Ovary (tissue), 9 donors: ENCODE data around the gene SNX5. TPM values are rescaled to one million over a fixed set of nuclear protein-coding genes. Genes with fewer than 3 reads are reported as not detected.
A peak's percentile ranks its signal among the peaks of the same experiment; 100 is the strongest.
"Not testable (repeated sequence)": the region's sequence is repeated elsewhere in the genome, so short reads cannot be mapped to it uniquely, and the experiment has no call there.

Experiments
- DNase-seq, 5 donors: peaks; one replicate each; pipeline ENCODE4 v3.0.0-alpha.2; 2019 to 2020
- H3K27ac ChIP-seq, 2 donors: fragments of 200-600 bp; one replicate each; pipeline versions ENCODE4 v1.5.1 to v1.8.0; 2019 to 2022
- H3K27me3 ChIP-seq: fragments of 200-600 bp; one replicate; pipeline ENCODE4 v1.8.0; 2022
- H3K36me3 ChIP-seq: fragments of 200-600 bp; sonication (generic); one replicate; pipeline ENCODE4 v1.5.1; 2019
- H3K4me1 ChIP-seq: one replicate; pipeline ENCODE4 v1.8.1; 2013; ENCODE audit warnings: mild to moderate bottlenecking, moderate library complexity; ENCODE audit not compliant: insufficient read depth
- H3K4me3 ChIP-seq: fragments of 200-600 bp; sonication (generic); one replicate; pipeline ENCODE4 v1.5.1; 2017
- H3K9me3 ChIP-seq, 2 donors: fragments of 200-600 bp in 1 of 2; sonication (generic) in 1 of 2; one replicate each; pipeline versions ENCODE4 v1.5.1 to v1.8.1; 2013 to 2019; ENCODE audit warnings: mild to moderate bottlenecking in 1 of 2, moderate library complexity in 1 of 2
- CTCF ChIP-seq, 3 donors: fragments of 450-650 bp in 2 of 3; fragments of 200-600 bp in 1 of 3; IDR thresholded peaks; one replicate each; pipeline versions ENCODE4 v1.5.1 to v1.8.0; 2016 to 2022; ENCODE audit warnings: antibody characterized with exemption in 3 of 3, mild to moderate bottlenecking in 1 of 3
- EP300 ChIP-seq: sonication (generic); formaldehyde crosslinking; IDR thresholded peaks from one replicate; pipeline ENCODE4 v1.6.1; 2017; ENCODE audit warnings: antibody characterized with exemption
- POLR2A ChIP-seq: fragments of 450-650 bp; IDR thresholded peaks from one replicate; pipeline ENCODE4 v1.6.1; 2017; ENCODE audit warnings: antibody characterized with exemption, mild to moderate bottlenecking, moderate library complexity
- WGBS, 3 donors: extraction: QIAGEN DNeasy Blood & Tissue Kit in 1 of 3; methylation state at CpG; one replicate each; pipeline versions ENCODE4 v1.1.5 to v1.1.7; 2013 to 2017; 5-methylcytosine and 5-hydroxymethylcytosine counted together
- intact Hi-C, 4 donors: fragments of 100-400 bp; cut with DNase I; formaldehyde crosslinking; loops; one replicate each; pipeline versions ENCODE4 v1.11.0 to v1.15.1; 2022 to 2023
- polyA plus RNA-seq, 2 donors: library from polyadenylated mRNA; stranded (reverse); fragments of 200-250 nt in 1 of 2; fragments of 350-450 nt in 1 of 2; fragmentation: Illumina TruSeq in 1 of 2; extraction: RNeasy Lipid Tissue Mini Kit (QIAGEN cat#74804) in 1 of 2; gene quantifications; one replicate each; pipeline ENCODE4 v1.2.3, GENCODE V29; 2013 to 2014
- total RNA-seq, 7 donors: library from RNA; depleted of rRNA in 2 of 7; stranded (reverse); fragments of >200 nt in 2 of 7; fragmentation: NEBNext Ultra II Directional in 3 of 7; extraction: Animal tissue kit (Norgen Biotek cat#: 25700) in 3 of 7; gene quantifications; one replicate each; pipeline versions ENCODE4 v1.1.0 to v1.2.4, GENCODE V29; 2016 to 2023
- donor health status: DM: no; HTN: no; CAD: no; lungs with moderate emphysema.
- donor health status: DM: no; HTN: no; CAD: no.
- donor health status: Bipolar disorder and iron deficiency.
- donor health status: DM: yes; HTN: yes; CAD: no.
- donor health status: DM: no; HTN: no; CAD: no.
- donor health status: DM: yes; HTN: yes; CAD: no.

Gene SNX5
- total and polyA plus RNA-seq, 9 donors: 74.0 to 143 (median 101) TPM

DNA sequence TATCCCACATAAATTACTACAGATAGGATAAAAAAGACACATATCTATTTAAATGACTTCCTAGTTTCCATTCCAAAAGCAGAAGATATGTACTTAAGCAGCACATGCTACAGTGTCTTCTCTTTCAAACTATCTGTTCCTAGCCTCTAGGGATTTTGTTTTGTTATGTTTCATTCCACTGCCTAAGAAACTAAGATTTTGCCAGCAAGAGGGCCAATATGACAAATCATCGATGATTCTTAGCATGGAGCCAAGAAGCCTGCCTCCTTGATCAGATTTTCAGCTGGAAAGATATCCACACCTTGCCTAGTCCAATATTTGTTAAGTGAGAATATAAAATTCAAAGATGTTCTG lies 7.0 kb downstream of the SNX5 start:
- H3K4me1 ChIP-seq: peaks cover 42% of the 10 kb centered on the region
- no peak for DNase-seq
- no peak overlapping the region for H3K4me3 ChIP-seq
- H3K27me3 ChIP-seq: no peaks in the 10 kb centered on the region
- H3K27ac ChIP-seq: peak overlapping the region in 1 of 2 donors; percentile 64
- 1 to 17% (median 2%) methylated on average over 1 of the region's 1 CpG for WGBS, 3 donors
- no peaks in the 10 kb centered on the region for H3K36me3 ChIP-seq
- intact Hi-C loops: no loop called here
- TF ChIP-seq POLR2A: no peak
- no peak for TF ChIP-seq CTCF (IDR thresholded peaks at IDR 0.05)
- no peak for TF ChIP-seq EP300
- H3K9me3 ChIP-seq: no peaks in the 10 kb centered on the region

DNA sequence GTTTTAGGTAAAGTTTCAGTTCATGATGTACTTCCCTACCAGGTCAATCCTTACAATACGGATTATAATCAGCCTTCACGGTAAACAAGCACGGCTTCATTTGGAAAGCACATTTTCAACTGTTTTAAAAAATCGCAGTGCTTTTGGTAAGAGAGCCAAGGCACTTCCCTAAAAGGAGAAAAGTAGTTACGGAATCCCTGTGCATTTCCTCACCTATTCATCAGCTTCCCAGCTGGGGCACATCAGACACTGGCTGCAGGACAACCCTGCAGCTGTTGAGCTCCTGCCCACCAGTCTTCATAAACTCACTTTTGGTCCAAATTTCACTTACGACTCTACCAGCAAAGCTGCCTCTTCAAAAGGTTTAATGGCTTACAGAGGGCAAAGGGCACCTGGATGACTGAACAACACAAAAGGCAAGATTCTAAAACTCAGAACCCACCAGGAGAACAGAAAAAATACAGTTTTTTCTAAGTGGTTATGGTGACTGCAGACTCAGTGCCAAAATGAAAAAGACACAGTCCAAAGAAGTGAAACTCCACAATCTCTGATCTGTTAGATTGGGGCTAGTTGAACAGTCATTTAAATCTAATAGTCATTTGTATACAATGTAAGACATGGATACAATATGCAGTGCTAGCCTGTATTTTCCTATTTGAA lies 7.5 kb downstream of the SNX5 start:
- TF ChIP-seq CTCF (IDR thresholded peaks at IDR 0.05) (no peak), EP300 (no peak)
- intact Hi-C loops: no loop called here
- Histone ChIP-seq H3K27me3 (no peaks in the 10 kb centered on the region), H3K9me3 (no peaks in the 10 kb centered on the region), H3K4me1 (peaks cover 43% of the 10 kb centered on the region), H3K27ac (peak overlapping the region in 1 of 2 donors; percentile 64), H3K4me3 (no peak overlapping the region), H3K36me3 (no peaks in the 10 kb centered on the region)
- DNase-seq: peak; percentile 70 to 80 (median 77)
- WGBS, 3 donors: 4 to 6% (median 4%) methylated on average over 6 of the region's 6 CpGs

DNA sequence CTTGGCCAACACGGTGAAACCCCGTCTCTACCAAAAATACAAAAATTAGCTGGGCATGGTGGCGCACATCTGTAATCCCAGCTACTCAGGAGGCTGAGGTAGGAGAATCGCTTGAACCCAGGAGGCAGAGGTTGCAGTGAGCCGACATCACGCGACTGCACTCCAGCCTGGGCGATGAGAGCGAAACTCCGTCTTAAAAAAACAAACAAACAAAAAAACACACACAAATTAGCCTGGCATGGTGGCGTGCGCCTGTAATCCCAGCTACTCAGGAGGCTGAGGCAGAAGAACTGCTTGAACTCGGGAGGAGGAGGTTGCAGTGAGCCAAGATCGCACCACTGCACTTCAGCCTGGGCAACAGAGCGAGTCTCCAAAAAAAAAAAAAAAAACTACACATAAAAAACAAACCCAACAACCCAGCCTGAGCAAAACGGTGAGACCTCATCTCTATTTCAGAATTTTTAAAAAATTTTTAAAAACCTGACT lies 8.2 kb downstream of the SNX5 start:
- WGBS, 3 donors: 64 to 75% (median 67%) methylated on average over 16 of the region's 16 CpGs
- DNase-seq, H3K27me3 ChIP-seq, H3K36me3 ChIP-seq, intact Hi-C loops, H3K9me3 ChIP-seq, H3K4me3 ChIP-seq: not testable (repeated sequence)
- Histone ChIP-seq H3K27ac (peak overlapping the region in 1 of 2 donors; percentile 64), H3K4me1 (peaks cover 42% of the 10 kb centered on the region)

GRCh38 chr20:17959257-17959627 lies 9.4 kb downstream of the SNX5 start:
- H3K4me1 ChIP-seq: peaks cover 37% of the 10 kb centered on the region
- no peaks in the 10 kb centered on the region for H3K9me3 ChIP-seq
- WGBS, 3 donors: 56 to 79% (median 57%) methylated on average over 5 of the region's 5 CpGs
- peak overlapping the region in 1 of 2 donors; percentile 64 for H3K27ac ChIP-seq
- no peak overlapping the region for H3K4me3 ChIP-seq
- intact Hi-C loops: no loop called here
- DNase-seq: no peak
- TF ChIP-seq POLR2A (no peak), CTCF (IDR thresholded peaks at IDR 0.05) (no peak), EP300 (no peak)
- no peaks in the 10 kb centered on the region for H3K36me3 ChIP-seq
- no peaks in the 10 kb centered on the region for H3K27me3 ChIP-seq

DNA sequence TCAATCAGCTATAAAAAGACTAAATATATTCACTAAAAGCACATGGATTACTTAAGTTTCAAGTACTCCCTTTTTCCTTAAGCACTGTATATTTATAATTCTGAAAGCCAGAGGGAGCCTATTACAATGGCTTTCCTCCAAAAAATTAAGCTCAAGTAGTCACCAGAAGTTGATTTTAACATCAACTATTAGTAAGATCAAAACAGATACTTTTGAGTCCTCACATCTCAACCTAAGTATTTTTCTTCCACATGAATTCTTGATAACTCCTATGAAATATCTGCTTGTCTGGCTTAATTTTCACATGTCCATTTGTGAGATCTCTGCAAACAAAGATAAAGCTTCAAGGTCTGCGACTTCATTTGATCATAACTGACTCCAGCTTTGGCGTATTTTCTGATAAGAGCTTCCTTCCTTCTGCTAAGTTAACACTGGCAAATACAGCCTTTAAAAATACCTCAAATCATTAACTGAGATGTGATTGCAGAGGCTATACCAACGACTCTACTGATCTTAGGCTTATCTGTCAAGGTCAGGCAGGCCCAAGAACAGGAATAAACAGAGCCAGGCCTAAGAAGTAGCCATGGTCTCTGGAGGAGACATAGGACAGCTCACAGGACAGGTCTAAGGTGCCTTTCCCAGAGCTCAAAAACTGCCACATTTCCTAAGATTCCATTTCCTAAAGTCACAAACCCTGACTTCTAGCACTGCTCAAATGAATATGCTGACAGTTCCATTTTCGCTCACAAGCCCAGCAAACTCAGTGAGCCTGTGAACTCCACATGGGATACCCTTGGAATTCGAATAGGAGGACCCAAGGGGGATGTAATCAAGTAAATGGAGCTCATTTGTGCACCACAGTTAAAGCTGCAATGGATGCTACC lies 10.0 kb downstream of the SNX5 start:
- DNase-seq: no peak
- intact Hi-C loops: no loop called here
- Histone ChIP-seq H3K27ac (peak overlapping the region; percentile 28 to 64), H3K4me1 (peaks cover 34% of the 10 kb centered on the region), H3K27me3 (no peaks in the 10 kb centered on the region), H3K36me3 (no peaks in the 10 kb centered on the region), H3K4me3 (no peak overlapping the region), H3K9me3 (no peaks in the 10 kb centered on the region)
- TF ChIP-seq POLR2A (no peak), EP300 (no peak)
- 11 to 19% (median 15%) methylated on average over 5 of the region's 5 CpGs for WGBS, 3 donors
